Common myeloid progenitor, CD34-positive (primary cell): ENCODE measurements around the gene C10orf71.

Experiments
- CTCF ChIA-PET: fragments of 350-600 bp; sonication (Branson Sonifier 250); formaldehyde crosslinking; loops from one replicate; lab custom pipeline; 2021; ENCODE audit warnings: antibody characterized with exemption; lab: Charles Lee
- POLR2A ChIA-PET: fragments of 350-600 bp; sonication (Branson Sonifier 250); formaldehyde crosslinking; loops from one replicate; lab custom pipeline; 2021; ENCODE audit warnings: antibody characterized with exemption; lab: Charles Lee
- DNase-seq, 3 donors: peaks; one replicate each; pipeline versions ENCODE4 v3.0.0 to v3.0.0-alpha.2; 2013
- H3K27ac ChIP-seq, 2 experiments: 1 replicate in 1 of 2; 2 replicates in 1 of 2; pipeline ENCODE4 v1.7.0; 2013; ENCODE audit warnings: inconsistent platforms in 2 of 2, low read length in 2 of 2, mild to moderate bottlenecking in 2 of 2, low read depth in 1 of 2, moderate library complexity in 1 of 2; ENCODE audit not compliant: severe bottlenecking in 2 of 2, insufficient read depth in 1 of 2, poor library complexity in 1 of 2
- H3K27me3 ChIP-seq, 5 experiments: replicated peaks in 2 of 5; 1 replicate in 3 of 5; 2 replicates in 2 of 5; pipeline versions ENCODE4 v1.6.1 to v1.7.0; 2013; ENCODE audit warnings: low read length in 4 of 5, mild to moderate bottlenecking in 2 of 5, moderate library complexity in 2 of 5, inconsistent platforms in 1 of 5; ENCODE audit not compliant: insufficient read depth in 5 of 5, control insufficient read depth in 4 of 5
- H3K36me3 ChIP-seq, 4 experiments: 1 replicate in 2 of 4; 2 replicates in 2 of 4; pipeline versions ENCODE4 v1.6.1 to v1.7.0; 2013; ENCODE audit warnings: low read length in 3 of 4, control low read depth in 1 of 4, mild to moderate bottlenecking in 1 of 4; ENCODE audit not compliant: control insufficient read depth in 4 of 4, insufficient read depth in 4 of 4
- H3K4me1 ChIP-seq, 4 experiments: 1 replicate in 3 of 4; 2 replicates in 1 of 4; pipeline versions ENCODE4 v1.6.1 to v1.7.1; 2013; ENCODE audit warnings: low read length in 3 of 4, mild to moderate bottlenecking in 3 of 4, control low read depth in 1 of 4, inconsistent platforms in 1 of 4, moderate library complexity in 1 of 4; ENCODE audit not compliant: control insufficient read depth in 4 of 4, insufficient read depth in 4 of 4; ENCODE audit errors: control extremely low read depth in 1 of 4
- H3K4me3 ChIP-seq, 7 experiments: 1 replicate in 4 of 7; 2 replicates in 3 of 7; pipeline versions ENCODE4 v1.5.1 to v1.7.0; 2013; ENCODE audit warnings: mild to moderate bottlenecking in 7 of 7, low read length in 6 of 7, moderate library complexity in 6 of 7, inconsistent platforms in 2 of 7, low read depth in 2 of 7, control low read depth in 1 of 7; ENCODE audit not compliant: insufficient read depth in 4 of 7, control insufficient read depth in 1 of 7; ENCODE audit errors: extremely low read depth in 1 of 7
- H3K9me3 ChIP-seq, 5 experiments: 1 replicate in 4 of 5; 2 replicates in 1 of 5; pipeline versions ENCODE4 v1.6.1 to v1.7.1; 2013; ENCODE audit warnings: low read length in 4 of 5, mild to moderate bottlenecking in 2 of 5, inconsistent platforms in 1 of 5, low read depth in 1 of 5, moderate library complexity in 1 of 5; ENCODE audit not compliant: control insufficient read depth in 4 of 5, insufficient read depth in 2 of 5; ENCODE audit errors: control extremely low read depth in 1 of 5
- WGBS: methylation state at CpG from one replicate; pipeline ENCODE4 v1.1.5; 2013; ENCODE audit not compliant: insufficient coverage; 5-methylcytosine and 5-hydroxymethylcytosine counted together

The C10orf71 gene

GRCh38 chr10:49272251-49273081 is 26.5 kb upstream of the C10orf71 start:
- Histone ChIP-seq H3K9me3 (peaks cover 0 to 2% (median 0%) of the 10 kb centered on the region in 5 experiments), H3K36me3 (no peaks in the 10 kb centered on the region), H3K27ac (peak overlapping the region in 1 of 2 experiments; percentile 47), H3K27me3 (no peaks in the 10 kb centered on the region), H3K4me1 (peaks cover 7 to 47% (median 40%) of the 10 kb centered on the region in 4 experiments), H3K4me3 (peak overlapping the region in 4 of 7 experiments; percentile 2 to 41 (median 20))
- 2% methylated on average over 20 of the region's 21 CpGs for WGBS
- POLR2A ChIA-PET, result interaction anchor here (1.1 to 2.1 kb wide), 2 partner anchors 14 to 18 kb away, joined by 3 to 14 read pairs; no protein-coding TSS in a partner anchor
- DNase-seq, result peak; percentile 78 to 95 (median 93)
- CTCF ChIA-PET, result interaction anchor here (1.6 to 4.0 kb wide), 4 partner anchors 8 to 18 kb away, joined by 3 to 21 read pairs (median 8); no protein-coding TSS in a partner anchor

DNA sequence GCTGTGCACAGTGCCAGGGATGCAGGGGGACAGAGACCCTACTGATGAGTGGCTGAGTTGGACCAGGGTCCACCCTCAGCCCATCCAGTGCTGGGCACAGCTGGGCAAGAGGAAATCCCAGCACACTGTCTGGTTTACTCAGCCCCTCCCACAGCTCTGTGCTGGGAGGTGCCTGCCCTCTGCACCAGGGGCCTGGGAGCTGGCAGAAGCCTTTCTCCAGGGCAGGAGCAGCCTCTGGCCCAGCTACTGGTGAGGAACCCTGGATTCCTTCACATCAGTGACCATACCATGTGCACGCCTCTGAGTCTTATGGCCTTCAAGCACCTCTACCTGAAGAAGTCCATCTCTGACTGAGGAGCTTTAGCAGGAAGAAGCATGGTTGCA is 25.9 kb upstream of the C10orf71 start:
- Histone ChIP-seq H3K27me3 (no peaks in the 10 kb centered on the region), H3K36me3 (no peaks in the 10 kb centered on the region), H3K4me3 (peak overlapping the region in 4 of 7 experiments; percentile 2 to 41 (median 20)), H3K4me1 (peaks cover 7 to 51% (median 41%) of the 10 kb centered on the region in 4 experiments), H3K9me3 (peaks cover 0 to 2% (median 0%) of the 10 kb centered on the region in 5 experiments), H3K27ac (no peak overlapping the region)
- ChIA-PET CTCF (interaction anchor here (1.0 to 4.0 kb wide), 5 partner anchors 9 to 109 kb away, joined by 3 to 21 read pairs (median 6); no protein-coding TSS in a partner anchor), POLR2A (interaction anchor here (1.1 to 2.1 kb wide), 2 partner anchors 14 to 18 kb away, joined by 3 to 14 read pairs; no protein-coding TSS in a partner anchor)
- no peak for DNase-seq
- WGBS, result 38% methylated on average over 1 of the region's 1 CpG

- DNase-seq, result no peak
- ChIA-PET POLR2A (interaction anchor here (1.1 to 2.1 kb wide), 2 partner anchors 13 to 19 kb away, joined by 3 to 14 read pairs; no protein-coding TSS in a partner anchor), CTCF (interaction anchor here (1.0 to 4.0 kb wide), 4 partner anchors 8 to 109 kb away, joined by 3 to 21 read pairs (median 6); no protein-coding TSS in a partner anchor)
- Histone ChIP-seq H3K27ac (no peak overlapping the region), H3K9me3 (no peaks in the 10 kb centered on the region), H3K4me3 (no peak overlapping the region), H3K36me3 (no peaks in the 10 kb centered on the region), H3K27me3 (no peaks in the 10 kb centered on the region), H3K4me1 (peaks cover 7 to 56% (median 43%) of the 10 kb centered on the region in 4 experiments)
- 95% methylated on average over 8 of the region's 8 CpGs for WGBS
Measured at GRCh38 chr10:49273626-49274025, 25.3 kb upstream of the C10orf71 start.

DNA sequence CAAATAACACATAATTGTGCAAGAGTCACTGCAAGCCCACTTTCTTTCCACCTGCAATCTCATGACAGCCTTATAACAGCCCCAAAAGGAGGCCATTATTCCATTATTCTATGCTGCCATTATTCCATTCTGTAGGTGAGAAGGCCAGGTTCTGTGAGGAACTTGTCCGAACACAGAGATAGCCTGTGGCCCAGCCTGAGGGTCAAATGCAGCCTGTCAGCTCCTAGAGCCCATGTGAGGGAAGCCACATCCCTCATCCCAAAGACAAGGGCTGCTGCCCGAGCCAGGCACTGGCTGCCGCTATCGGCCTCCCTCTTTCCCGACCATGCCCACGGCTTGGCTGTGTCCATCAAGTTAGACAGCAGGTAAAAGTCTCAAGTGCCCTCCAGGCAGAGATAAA is 24.1 kb upstream of the C10orf71 start:
- H3K27me3 ChIP-seq, result no peaks in the 10 kb centered on the region
- no peaks in the 10 kb centered on the region for H3K9me3 ChIP-seq
- ChIA-PET CTCF (interaction anchor here (1.2 to 1.8 kb wide), 3 partner anchors 9 to 133 kb away, joined by 3 to 5 read pairs (median 4); no protein-coding TSS in a partner anchor), POLR2A (no interaction called here)
- peaks cover 7 to 64% (median 51%) of the 10 kb centered on the region in 4 experiments for H3K4me1 ChIP-seq
- no peak overlapping the region for H3K4me3 ChIP-seq
- DNase-seq, result no peak
- 75% methylated on average over 4 of the region's 6 CpGs for WGBS
- H3K27ac ChIP-seq, result no peak overlapping the region
- H3K36me3 ChIP-seq, result no peaks in the 10 kb centered on the region

- no peaks in the 10 kb centered on the region for H3K36me3 ChIP-seq
- no peaks in the 10 kb centered on the region for H3K9me3 ChIP-seq
- POLR2A ChIA-PET, result no interaction called here
- CTCF ChIA-PET, result interaction anchor here (1.2 to 1.8 kb wide), 3 partner anchors 8 to 132 kb away, joined by 3 to 5 read pairs (median 4); no protein-coding TSS in a partner anchor
- no peak overlapping the region for H3K4me3 ChIP-seq
- peaks cover 7 to 67% (median 44%) of the 10 kb centered on the region in 4 experiments for H3K4me1 ChIP-seq
- no peaks in the 10 kb centered on the region for H3K27me3 ChIP-seq
- 97% methylated on average over 4 of the region's 4 CpGs for WGBS
- no peak overlapping the region for H3K27ac ChIP-seq
- DNase-seq, result no peak
Measured at GRCh38 chr10:49275896-49276295, 23.1 kb upstream of the C10orf71 start.

DNA sequence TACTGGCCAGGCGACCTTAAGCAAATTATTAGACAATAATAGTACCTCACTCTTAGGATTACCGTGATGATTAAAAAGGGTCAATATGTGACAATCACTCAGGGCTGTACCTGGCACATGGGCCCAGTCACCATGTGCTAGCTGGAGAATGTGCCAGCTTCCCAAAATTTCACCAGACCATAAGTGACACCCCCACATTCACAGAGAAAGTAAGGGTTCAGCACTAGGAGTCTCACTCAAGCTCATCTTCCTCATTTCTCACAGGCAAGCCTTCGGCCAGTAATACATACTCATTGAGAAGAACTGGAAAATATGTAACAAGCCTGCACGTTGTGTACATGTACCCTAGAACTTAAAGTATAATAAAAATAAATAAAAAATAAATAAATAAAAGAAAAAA is 22.4 kb upstream of the C10orf71 start:
- CTCF ChIA-PET, result interaction anchor here (0.6 kb wide), 1 partner anchor 235 kb away, joined by 3 read pairs; no protein-coding TSS in a partner anchor

More for the DNA sequence above, 22.4 kb upstream of the C10orf71 start:
- peaks cover 7 to 60% (median 38%) of the 10 kb centered on the region in 4 experiments for H3K4me1 ChIP-seq
- 86% methylated on average over 1 of the region's 4 CpGs for WGBS
- H3K27ac ChIP-seq, result no peak overlapping the region
- POLR2A ChIA-PET, result no interaction called here
- no peak for DNase-seq
- H3K36me3 ChIP-seq, result no peaks in the 10 kb centered on the region
- H3K9me3 ChIP-seq, result no peaks in the 10 kb centered on the region
- H3K4me3 ChIP-seq, result no peak overlapping the region
- H3K27me3 ChIP-seq, result no peaks in the 10 kb centered on the region
